Erythroblast (primary cell): Measurements from ENCODE around the gene GCK.

Source experiments
- GATA1 ChIP-seq: IDR thresholded peaks from 2 replicates; pipeline ENCODE4 v1.6.1; 2011; ENCODE audit warnings: low read depth, mild to moderate bottlenecking, control low read depth, low read length, moderate library complexity
- POLR2A ChIP-seq: IDR thresholded peaks from 2 replicates; pipeline ENCODE4 v1.6.1; 2011; ENCODE audit warnings: mild to moderate bottlenecking, low read length

GRCh38 chr7:44096326-44096881 is 92.8 kb downstream of the GCK start:
- TF ChIP-seq GATA1 (no peak), POLR2A (no peak)
